Spinal cord (tissue), 10 donors: ENCODE measurements around the gene RPE65. TPM values are rescaled to one million over a fixed set of nuclear protein-coding genes. Genes with fewer than 3 reads are reported as not detected.
A peak's percentile ranks its signal among the peaks of the same experiment; 100 is the strongest.
"Not testable (repeated sequence)": the region's sequence is repeated elsewhere in the genome, so short reads cannot be mapped to it uniquely, and the experiment has no call there.

ENCODE experiments used
- DNase-seq, 6 donors: peaks; one replicate each; pipeline versions ENCODE4 v3.0.0 to v3.0.0-alpha.2; 2013 to 2015; ENCODE audit warnings: low spot score in 6 of 6, low read depth in 4 of 6
- H3K27ac ChIP-seq: one replicate; pipeline ENCODE4 v1.5.1; 2013; ENCODE audit warnings: low read depth, low read length, control low read depth
- H3K27me3 ChIP-seq: one replicate; pipeline ENCODE4 v1.6.1; 2013; ENCODE audit warnings: low read length; ENCODE audit not compliant: control insufficient read depth, insufficient read depth
- H3K36me3 ChIP-seq: one replicate; pipeline ENCODE4 v1.6.1; 2013; ENCODE audit warnings: low read length; ENCODE audit not compliant: control insufficient read depth, insufficient read depth
- H3K4me1 ChIP-seq: one replicate; pipeline ENCODE4 v1.6.1; 2013; ENCODE audit warnings: low read length; ENCODE audit not compliant: control insufficient read depth, insufficient read depth
- H3K4me3 ChIP-seq: one replicate; pipeline ENCODE4 v1.5.1; 2013; ENCODE audit warnings: low read depth, low read length, control low read depth
- H3K9me3 ChIP-seq: one replicate; pipeline ENCODE4 v1.6.1; 2013; ENCODE audit warnings: low read length; ENCODE audit not compliant: control insufficient read depth, insufficient read depth
- WGBS: methylation state at CpG from one replicate; pipeline ENCODE4 v1.1.5; 2013; ENCODE audit warnings: missing lambda C conversion rate; ENCODE audit not compliant: insufficient coverage; 5-methylcytosine and 5-hydroxymethylcytosine counted together
- polyA plus RNA-seq, 2 donors: library from polyadenylated mRNA; unstranded; fragments of 120-200 nt; gene quantifications; one replicate each; pipeline ENCODE4 v1.2.1, GENCODE V29; 2013; ENCODE audit not compliant: insufficient read length in 2 of 2
- total RNA-seq, 2 donors: library from RNA; depleted of rRNA in 1 of 2; stranded (reverse); fragments of 120-200 nt in 1 of 2; fragments of >200 nt in 1 of 2; gene quantifications; one replicate each; pipeline versions ENCODE4 v1.2.3 to v1.2.4, GENCODE V29; 2013 to 2014
- donor health status: healthy.

Gene RPE65
- total and polyA plus RNA-seq, 4 donors, result 3.7 to 4.0 (median 3.8) TPM

- H3K27ac ChIP-seq, result no peak overlapping the region
- WGBS, result no CpG with 5 or more reads among the region's 1 CpG
Measured at GRCh38 chr1:68484618-68485017, 34.9 kb upstream of the RPE65 start.

DNA sequence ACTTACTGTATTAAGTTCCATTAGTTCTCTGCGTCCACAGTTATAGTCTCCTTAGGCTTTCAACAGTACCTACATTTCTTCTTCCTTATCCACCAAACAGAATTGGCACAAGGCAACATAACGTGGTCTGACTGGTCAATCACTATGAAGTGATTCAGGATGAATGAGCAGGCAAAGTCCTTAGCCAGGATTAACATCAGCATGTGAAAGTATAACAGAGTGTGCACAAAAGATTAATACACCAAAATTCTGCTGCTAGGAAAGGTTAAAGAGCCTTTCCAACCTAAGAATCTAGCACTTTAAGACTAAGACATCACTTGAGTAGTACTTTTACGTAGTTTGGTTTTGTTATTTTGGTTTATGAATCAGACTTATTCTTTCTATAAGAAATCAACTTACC, 31.3 kb upstream of the RPE65 start:
- Histone ChIP-seq H3K4me3 (no peak overlapping the region), H3K27me3 (no peaks in the 10 kb centered on the region), H3K36me3 (no peaks in the 10 kb centered on the region), H3K4me1 (no peaks in the 10 kb centered on the region), H3K27ac (no peak overlapping the region), H3K9me3 (no peaks in the 10 kb centered on the region)
- WGBS, result 92% methylated on average over 2 of the region's 3 CpGs
- no peak for DNase-seq

More at GRCh38 chr1:68484618-68485017, 34.9 kb upstream of the RPE65 start:
- no peaks in the 10 kb centered on the region for H3K9me3 ChIP-seq
- H3K27me3 ChIP-seq, result no peaks in the 10 kb centered on the region
- H3K36me3 ChIP-seq, result no peaks in the 10 kb centered on the region
- H3K4me1 ChIP-seq, result no peaks in the 10 kb centered on the region
- no peak overlapping the region for H3K4me3 ChIP-seq
- no peak for DNase-seq

DNA sequence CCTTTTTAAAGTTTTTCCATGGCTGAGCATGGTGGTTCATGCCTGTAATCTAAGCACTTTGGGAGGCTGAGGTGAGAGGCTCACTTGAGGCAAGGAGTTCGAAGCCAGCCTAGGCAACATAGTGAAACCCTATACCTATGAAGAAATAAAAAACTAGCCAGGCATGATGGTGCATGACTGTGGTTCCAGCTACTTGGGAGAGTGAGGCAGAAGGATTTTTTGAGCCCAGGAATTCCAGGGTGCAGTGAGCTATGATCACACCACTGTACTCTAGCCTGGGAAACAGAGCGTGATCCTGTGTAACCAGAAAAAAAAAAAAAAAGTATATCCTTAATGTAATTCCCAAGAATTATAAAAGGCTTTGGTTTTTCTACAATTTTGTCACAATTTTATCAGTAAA, 29.7 kb upstream of the RPE65 start:
- Histone ChIP-seq H3K27me3 (no peaks in the 10 kb centered on the region), H3K36me3 (no peaks in the 10 kb centered on the region), H3K4me3 (no peak overlapping the region), H3K4me1 (no peaks in the 10 kb centered on the region), H3K27ac (no peak overlapping the region), H3K9me3 (no peaks in the 10 kb centered on the region)
- no CpG with 5 or more reads among the region's 2 CpGs for WGBS
- DNase-seq, result no peak

GRCh38 chr1:68478662-68479061, 28.9 kb upstream of the RPE65 start:
- Histone ChIP-seq H3K27ac (no peak overlapping the region), H3K9me3 (no peaks in the 10 kb centered on the region), H3K4me1 (no peaks in the 10 kb centered on the region), H3K36me3 (no peaks in the 10 kb centered on the region), H3K4me3 (no peak overlapping the region), H3K27me3 (no peaks in the 10 kb centered on the region)
- WGBS, result 100% methylated on average over 1 of the region's 2 CpGs
- DNase-seq, result no peak

DNA sequence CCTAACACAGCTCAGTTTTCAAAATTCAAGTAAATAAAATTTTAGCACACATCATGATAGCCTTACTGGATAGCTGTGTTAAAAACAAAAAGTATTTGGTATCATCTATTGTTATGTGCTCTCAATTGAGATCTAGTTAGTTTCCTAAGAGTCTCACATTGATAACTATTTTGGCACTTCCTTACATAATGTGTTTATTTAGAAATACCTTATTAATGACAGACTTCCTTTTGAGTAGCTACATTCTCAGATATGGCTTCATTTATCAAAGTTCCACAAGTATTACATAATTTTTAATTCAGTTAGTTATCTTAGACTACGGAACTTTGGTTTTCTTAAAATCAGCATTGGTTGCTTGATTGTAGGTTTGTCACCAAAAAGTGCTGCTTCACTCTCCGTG, 26.9 kb upstream of the RPE65 start:
- H3K27ac ChIP-seq, H3K27me3 ChIP-seq, H3K4me1 ChIP-seq, H3K9me3 ChIP-seq, H3K36me3 ChIP-seq, DNase-seq, H3K4me3 ChIP-seq: not testable (repeated sequence)
- no CpG with 5 or more reads among the region's 2 CpGs for WGBS

DNA sequence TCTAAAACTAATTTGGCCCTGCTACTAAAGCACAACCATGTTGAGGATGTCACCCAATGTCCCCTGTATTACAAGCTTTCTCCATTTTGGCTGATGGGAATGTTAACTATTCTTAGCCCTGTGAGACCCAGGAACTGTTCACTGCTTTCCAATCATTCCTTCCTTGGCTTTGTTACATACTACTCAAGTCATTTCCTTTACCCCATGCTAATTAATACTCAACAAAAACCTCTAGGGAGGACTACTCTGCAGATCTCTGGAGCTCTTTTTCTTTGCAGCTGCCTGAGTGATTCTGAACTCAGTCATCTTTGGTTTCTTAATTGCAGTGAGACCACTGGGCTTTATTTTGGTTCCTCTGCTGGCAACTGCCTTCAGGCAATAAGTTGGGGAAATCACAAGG, 23.3 kb upstream of the RPE65 start:
- Histone ChIP-seq H3K4me3 (no peak overlapping the region), H3K9me3 (peaks cover 1% of the 10 kb centered on the region), H3K27me3 (no peaks in the 10 kb centered on the region), H3K36me3 (no peaks in the 10 kb centered on the region), H3K4me1 (no peaks in the 10 kb centered on the region), H3K27ac (no peak overlapping the region)
- no peak for DNase-seq

DNA sequence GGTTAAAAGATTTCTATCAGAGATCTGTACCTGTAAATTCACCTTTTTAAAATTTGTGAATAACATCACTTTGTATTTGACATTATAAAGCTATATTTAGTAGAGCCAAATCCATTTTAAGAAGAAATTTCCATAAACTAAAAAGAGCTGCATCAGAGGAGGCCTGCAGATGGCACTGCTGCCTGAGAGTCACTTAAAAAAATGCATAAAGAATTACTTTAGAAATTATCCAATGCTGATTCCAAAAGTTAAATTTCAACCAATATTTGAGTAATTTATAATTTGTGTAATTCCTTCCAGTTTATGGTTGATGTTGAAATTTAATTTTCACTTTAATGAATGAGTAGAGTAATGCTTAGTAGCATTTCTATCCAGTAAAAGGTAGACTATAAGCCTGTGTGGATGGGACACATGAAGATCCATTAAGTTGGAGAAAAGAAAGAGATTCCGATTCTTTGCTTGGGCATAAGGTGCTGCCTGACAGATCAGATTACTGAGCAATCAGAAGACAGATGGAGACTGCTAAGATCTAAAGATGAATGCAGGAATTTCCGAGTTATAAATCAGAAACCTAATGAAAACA, 20.7 kb upstream of the RPE65 start:
- no peak overlapping the region for H3K4me3 ChIP-seq
- H3K36me3 ChIP-seq, result no peaks in the 10 kb centered on the region
- H3K4me1 ChIP-seq, result no peaks in the 10 kb centered on the region
- no peaks in the 10 kb centered on the region for H3K27me3 ChIP-seq
- peak in 2 of 6 donors; percentile 48 to 66 for DNase-seq
- H3K9me3 ChIP-seq, result peaks cover 1% of the 10 kb centered on the region
- no CpG with 5 or more reads among the region's 2 CpGs for WGBS
- no peak overlapping the region for H3K27ac ChIP-seq

GRCh38 chr1:68464891-68465290, 15.1 kb upstream of the RPE65 start:
- WGBS, result 36% methylated on average over 6 of the region's 6 CpGs
- peak in 1 of 6 donors; percentile 5 for DNase-seq
- Histone ChIP-seq H3K9me3 (no peaks in the 10 kb centered on the region), H3K27ac (no peak overlapping the region), H3K4me3 (no peak overlapping the region), H3K36me3 (no peaks in the 10 kb centered on the region), H3K27me3 (no peaks in the 10 kb centered on the region), H3K4me1 (no peaks in the 10 kb centered on the region)

- Histone ChIP-seq H3K27ac (no peak overlapping the region), H3K4me3 (no peak overlapping the region), H3K27me3 (no peaks in the 10 kb centered on the region), H3K4me1 (no peaks in the 10 kb centered on the region), H3K36me3 (no peaks in the 10 kb centered on the region), H3K9me3 (no peaks in the 10 kb centered on the region)
- no peak for DNase-seq
- 67% methylated on average over 2 of the region's 4 CpGs for WGBS
Measured at GRCh38 chr1:68460935-68461334, 11.2 kb upstream of the RPE65 start.

GRCh38 chr1:68459796-68460195, 10.0 kb upstream of the RPE65 start:
- H3K4me3 ChIP-seq, result no peak overlapping the region
- H3K36me3 ChIP-seq, result no peaks in the 10 kb centered on the region
- H3K27ac ChIP-seq, result no peak overlapping the region
- no peak for DNase-seq
- no peaks in the 10 kb centered on the region for H3K9me3 ChIP-seq
- H3K4me1 ChIP-seq, result no peaks in the 10 kb centered on the region
- whole genome bisulfite sequencing, result 100% methylated on average over 1 of the region's 1 CpG
- H3K27me3 ChIP-seq, result no peaks in the 10 kb centered on the region
